H7 (cell line): ENCODE results near the gene PERM1. TPM values are rescaled to one million over a fixed set of nuclear protein-coding genes. Genes with fewer than 3 reads are reported as not detected.
"Not testable (repeated sequence)": the region's sequence is repeated elsewhere in the genome, so short reads cannot be mapped to it uniquely, and the experiment has no call there.

Source experiments
- DNase-seq: peaks from one replicate; pipeline ENCODE4 v3.0.0; 2012
- H3K27me3 ChIP-seq: 2 replicates; pipeline ENCODE4 v1.6.0; 2011; ENCODE audit warnings: mild to moderate bottlenecking, low read length; ENCODE audit not compliant: control insufficient read depth, insufficient read depth
- H3K36me3 ChIP-seq: replicated peaks from 2 replicates; pipeline ENCODE4 v1.5.1; 2011; ENCODE audit warnings: low read length; ENCODE audit not compliant: control insufficient read depth, insufficient read depth
- H3K4me3 ChIP-seq: 2 replicates; pipeline ENCODE4 v1.5.1; 2011; ENCODE audit warnings: low read depth, mild to moderate bottlenecking, control low read depth, low read length, moderate library complexity; ENCODE audit not compliant: insufficient read depth
- total RNA-seq: library from RNA; depleted of rRNA; stranded (reverse); fragments of >200 nt; shearing (Covaris generic); gene quantifications from 2 replicates; pipeline ENCODE4 v1.2.3, GENCODE V29; 2014

The PERM1 gene
- total RNA-seq, 1 experiment from 2014 or later = not detected

DNA sequence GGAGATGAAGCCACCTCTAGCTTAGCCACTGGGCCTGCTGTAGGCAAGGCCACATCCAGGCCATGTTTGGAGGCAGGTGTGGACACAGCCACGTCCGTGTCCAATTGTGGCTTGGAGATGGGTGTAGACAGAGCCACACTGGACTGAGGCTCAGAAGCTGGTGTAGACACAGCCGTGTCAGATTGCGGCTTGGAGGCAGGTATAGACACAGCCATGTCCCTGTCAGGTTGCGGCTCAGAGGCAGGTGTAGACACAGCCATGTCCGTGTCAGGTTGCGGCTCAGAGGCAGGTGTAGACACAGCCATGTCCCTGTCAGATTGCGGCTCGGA, 2.2 kb downstream of the PERM1 start:
- DNase-seq = no peak
- H3K27me3 ChIP-seq = peaks cover 5% of the 10 kb centered on the region; the same call in 1 of the 2 replicates
- no peak overlapping the region for H3K4me3 ChIP-seq
- H3K36me3 ChIP-seq = no peaks in the 10 kb centered on the region

DNA sequence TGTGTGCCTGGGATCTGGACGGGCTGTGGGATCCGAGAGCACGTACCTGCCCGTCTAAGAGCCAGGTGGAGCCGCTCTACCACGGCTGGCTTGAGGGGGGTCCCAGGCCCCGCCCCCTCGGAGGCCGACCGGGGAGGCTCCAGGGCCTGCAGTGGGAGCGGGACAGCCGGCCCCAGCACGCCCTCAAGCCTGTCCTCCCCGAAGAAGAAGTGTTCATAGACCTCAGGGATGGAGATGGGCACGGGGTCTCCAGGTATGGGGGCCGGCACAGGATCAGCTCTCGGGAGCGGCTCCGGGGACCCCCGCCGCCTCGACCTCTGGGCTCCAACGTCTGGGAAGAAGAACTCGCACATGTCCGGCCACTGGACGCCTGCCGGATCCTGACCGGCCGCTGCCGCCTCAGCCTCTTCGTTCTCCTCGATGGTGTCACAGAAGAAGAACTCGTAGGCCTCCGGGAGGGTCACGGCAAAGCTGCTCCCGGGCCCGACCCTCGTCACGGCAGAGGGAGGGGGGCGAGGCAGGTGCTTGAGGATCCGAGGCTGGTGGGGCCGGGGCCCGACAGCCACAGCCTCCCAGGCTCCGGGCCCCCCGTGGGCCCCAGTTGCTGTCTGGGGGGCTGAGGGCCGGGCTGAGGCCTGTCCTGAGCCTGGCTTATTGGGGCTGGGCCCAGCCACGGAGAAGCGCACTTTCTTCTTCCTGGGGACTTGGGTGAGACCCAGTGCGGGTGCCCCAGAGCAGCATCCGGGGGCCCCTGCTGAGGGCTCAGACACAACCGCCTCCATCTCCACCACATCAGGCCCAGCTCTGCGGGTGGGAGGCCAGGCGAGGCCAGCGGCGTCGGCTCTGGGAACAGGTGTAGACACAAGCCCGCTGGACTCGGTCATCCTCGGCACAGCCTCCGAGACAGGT, 2.8 kb downstream of the PERM1 start:
- DNase-seq = no peak
- H3K36me3 ChIP-seq = no peaks in the 10 kb centered on the region
- H3K27me3 ChIP-seq = peaks cover 5% of the 10 kb centered on the region; the same call in 1 of the 2 replicates
- H3K4me3 ChIP-seq = no peak overlapping the region

DNA sequence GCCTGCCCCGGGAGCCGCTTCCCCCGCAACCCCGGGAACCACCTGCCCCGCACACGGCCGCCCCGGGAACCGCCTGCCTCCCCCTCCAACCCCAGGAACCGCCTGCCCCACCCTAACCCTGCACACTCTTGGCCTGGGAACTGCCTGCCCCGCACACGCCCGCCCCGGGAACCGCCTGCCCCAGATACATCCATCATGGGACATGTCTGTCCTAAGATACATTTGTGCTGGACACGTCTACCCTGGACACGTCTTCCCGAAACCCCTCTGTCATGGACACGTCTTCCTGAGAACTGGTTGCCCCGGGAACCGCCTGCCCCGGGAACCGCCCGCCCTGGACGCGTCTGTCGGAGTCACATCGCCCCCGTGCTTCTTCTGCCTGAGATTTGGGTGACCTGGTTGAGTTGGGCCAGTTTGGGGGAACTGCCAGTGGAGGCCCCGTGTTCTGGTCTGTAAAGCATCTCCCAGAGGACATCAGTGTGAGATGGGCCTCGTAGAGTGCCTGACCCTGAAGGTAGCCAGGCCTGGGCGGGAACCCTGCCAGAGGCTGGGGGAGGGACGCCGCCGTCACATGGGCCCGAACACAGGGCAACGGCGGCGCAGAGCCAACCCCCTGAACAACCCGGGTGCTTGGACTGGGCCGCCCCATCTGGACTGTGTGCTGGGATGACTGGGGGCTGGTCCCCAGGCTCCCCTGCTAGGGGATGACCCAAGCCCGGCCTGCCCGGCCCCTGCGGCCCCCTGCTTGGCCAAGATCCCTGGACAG, 3.6 kb downstream of the PERM1 start:
- H3K36me3 ChIP-seq = no peaks in the 10 kb centered on the region
- H3K27me3 ChIP-seq = peaks cover 5% of the 10 kb centered on the region; the same call in 1 of the 2 replicates
- DNase-seq = no peak
- H3K4me3 ChIP-seq = no peak overlapping the region

- not testable (repeated sequence) for DNase-seq, H3K36me3 ChIP-seq, H3K27me3 ChIP-seq, H3K4me3 ChIP-seq
These were observed 5.1 kb downstream of the PERM1 start for GRCh38 chr1:976791-977190.

- Histone ChIP-seq H3K36me3 (no peaks in the 10 kb centered on the region), H3K27me3 (no peaks in the 10 kb centered on the region; the same call in 1 of the 2 replicates), H3K4me3 (no peak overlapping the region)
- DNase-seq = peak; percentile 99
These were observed 5.8 kb downstream of the PERM1 start for GRCh38 chr1:975896-976683.

- Histone ChIP-seq H3K4me3 (no peak overlapping the region), H3K27me3 (no peaks in the 10 kb centered on the region; the same call in 1 of the 2 replicates), H3K36me3 (no peaks in the 10 kb centered on the region)
- DNase-seq = no peak
These were observed 6.5 kb downstream of the PERM1 start for GRCh38 chr1:975365-975764.

- Histone ChIP-seq H3K36me3 (no peaks in the 10 kb centered on the region), H3K27me3 (no peaks in the 10 kb centered on the region; the same call in 1 of the 2 replicates), H3K4me3 (no peak overlapping the region)
- DNase-seq = no peak
These were observed 7.1 kb downstream of the PERM1 start for GRCh38 chr1:974687-975328.

- no peaks in the 10 kb centered on the region; the same call in 1 of the 2 replicates for H3K27me3 ChIP-seq
- no peak overlapping the region for H3K4me3 ChIP-seq
- DNase-seq = no peak
- no peaks in the 10 kb centered on the region for H3K36me3 ChIP-seq
These were observed 7.6 kb downstream of the PERM1 start for GRCh38 chr1:974293-974640.

DNA sequence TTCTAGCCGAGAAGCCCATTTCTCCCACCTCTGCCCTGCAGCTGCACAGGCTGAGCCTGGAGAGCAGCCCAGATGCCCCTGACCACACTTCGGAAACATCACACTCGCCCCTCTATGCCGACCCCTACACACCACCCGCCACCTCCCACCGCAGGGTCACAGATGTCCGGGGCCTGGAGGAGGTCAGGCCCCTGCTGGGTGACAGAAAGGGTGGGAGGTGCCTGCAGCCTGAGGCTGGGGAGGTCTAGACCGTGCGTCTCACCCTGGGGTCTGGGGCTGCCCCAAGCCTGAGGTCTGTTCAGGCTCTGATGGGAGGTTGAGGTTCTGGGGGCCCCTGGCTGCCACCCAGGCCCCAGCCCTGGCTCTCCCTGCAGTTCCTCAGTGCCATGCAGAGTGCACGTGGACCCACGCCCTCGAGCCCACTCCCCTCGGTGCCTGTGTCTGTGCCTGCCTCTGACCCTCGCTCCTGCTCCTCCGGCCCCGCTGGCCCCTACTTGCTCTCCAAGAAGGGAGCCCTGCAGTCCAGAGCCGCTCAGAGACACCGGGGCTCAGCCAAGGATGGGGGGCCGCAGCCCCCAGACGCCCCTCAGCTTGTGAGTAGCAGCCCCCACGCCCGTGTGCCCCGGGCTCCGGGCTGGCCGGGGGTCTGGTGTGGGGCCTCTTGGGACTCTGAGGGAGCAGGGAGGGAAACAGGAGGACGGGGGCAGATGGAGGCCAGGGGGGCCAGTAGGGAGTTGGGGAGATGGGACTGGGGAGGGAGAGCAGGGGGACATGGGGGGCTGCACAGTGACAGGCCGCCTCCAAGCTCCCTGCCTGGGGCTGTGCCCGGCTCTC, 8.2 kb downstream of the PERM1 start:
- DNase-seq = no peak
- Histone ChIP-seq H3K4me3 (no peak overlapping the region), H3K36me3 (no peaks in the 10 kb centered on the region), H3K27me3 (peaks cover 1% of the 10 kb centered on the region; the same call in 1 of the 2 replicates)

GRCh38 chr1:972726-973458, 9.0 kb downstream of the PERM1 start:
- Histone ChIP-seq H3K36me3 (no peaks in the 10 kb centered on the region), H3K27me3 (peaks cover 3% of the 10 kb centered on the region; the same call in 1 of the 2 replicates), H3K4me3 (no peak overlapping the region)
- no peak for DNase-seq

DNA sequence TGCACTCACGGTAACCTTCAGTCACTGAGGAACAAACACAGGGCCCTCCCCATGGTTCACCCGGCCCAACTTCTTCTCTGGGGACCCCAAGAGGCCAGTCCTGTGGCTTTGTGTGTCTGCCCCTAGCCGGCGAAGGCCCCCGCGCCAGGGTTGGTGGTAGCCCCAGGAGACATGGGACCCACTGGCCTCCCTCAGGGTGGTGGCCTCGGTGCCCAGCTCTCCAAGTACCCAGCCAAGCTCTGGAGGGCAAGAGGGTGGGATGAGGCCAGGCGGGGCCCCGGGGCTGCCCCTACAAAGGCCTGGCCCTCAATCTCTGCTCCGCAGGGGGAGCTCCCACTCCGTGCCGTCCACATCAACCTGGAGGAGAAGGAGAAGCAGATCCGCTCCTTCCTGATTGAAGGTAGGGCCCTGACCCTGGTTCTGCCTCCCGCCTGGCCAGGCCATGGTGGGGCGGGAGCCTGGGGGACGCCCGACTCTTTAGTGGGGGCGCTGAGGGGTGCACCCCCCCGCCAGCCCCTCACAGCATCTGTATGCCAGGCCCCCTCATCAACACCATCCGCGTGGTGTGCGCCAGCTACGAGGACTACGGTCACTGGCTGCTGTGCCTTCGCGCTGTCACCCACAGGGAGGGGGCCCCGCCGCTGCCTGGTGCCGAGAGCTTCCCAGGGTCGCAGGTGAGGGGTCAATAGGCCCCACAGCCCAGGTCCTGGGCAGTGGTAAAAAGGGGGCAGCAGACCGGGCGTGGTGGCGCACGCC, 10.0 kb downstream of the PERM1 start:
- Histone ChIP-seq H3K36me3 (no peaks in the 10 kb centered on the region), H3K27me3 (peaks cover 12% of the 10 kb centered on the region), H3K4me3 (no peak overlapping the region)
- no peak for DNase-seq

DNA sequence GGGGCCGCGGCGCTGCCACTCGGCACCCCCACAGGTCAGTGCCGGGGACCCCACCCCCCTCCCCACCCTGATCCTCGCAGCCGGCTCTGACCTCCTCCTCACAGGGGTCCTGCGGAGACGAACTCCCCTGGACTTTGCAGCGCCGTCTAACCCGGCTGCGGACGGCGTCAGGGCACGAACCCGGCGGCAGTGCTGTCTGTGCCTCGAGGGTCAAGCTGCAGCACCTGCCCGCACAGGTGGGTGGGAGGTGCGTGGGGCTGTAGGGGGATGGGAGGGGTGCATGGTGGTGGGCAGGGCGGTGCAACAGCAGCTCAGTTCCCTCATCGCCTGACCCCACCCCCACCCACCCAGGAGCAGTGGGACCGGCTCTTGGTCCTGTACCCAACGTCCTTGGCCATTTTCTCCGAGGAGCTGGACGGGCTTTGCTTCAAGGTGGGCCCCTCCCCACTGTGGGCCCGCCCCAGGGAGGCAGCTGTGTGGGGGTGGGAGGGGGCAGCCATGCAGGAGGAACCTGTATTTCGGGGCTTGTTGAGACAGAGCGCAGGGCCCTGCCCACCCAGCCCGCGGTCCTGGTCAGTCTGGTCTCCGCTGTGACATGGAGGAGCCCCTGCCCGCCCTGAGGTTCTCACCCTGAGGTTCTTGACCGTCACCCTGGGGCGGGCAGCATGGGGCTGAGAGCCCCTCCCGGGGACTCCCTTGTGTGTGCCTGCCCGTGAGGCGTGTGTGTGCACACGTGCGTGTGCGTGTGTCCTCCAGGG, 10.7 kb downstream of the PERM1 start:
- DNase-seq = no peak
- H3K27me3 ChIP-seq = peaks cover 20% of the 10 kb centered on the region
- no peak overlapping the region for H3K4me3 ChIP-seq

More for the DNA sequence above, 10.7 kb downstream of the PERM1 start:
- no peaks in the 10 kb centered on the region for H3K36me3 ChIP-seq
